DMS53 treated with DMSO at 0.1 percent for 48 hours (cell line): ENCODE results near the gene DIPK1B.
A peak's percentile ranks its signal among the peaks of the same experiment; 100 is the strongest.
"Not testable (repeated sequence)": the region's sequence is repeated elsewhere in the genome, so short reads cannot be mapped to it uniquely, and the experiment has no call there.

ENCODE experiments used
- DNase-seq: peaks from one replicate; lab custom pipeline; 2025; ENCODE audit not compliant: unreplicated experiment; lab: John Stamatoyannopoulos, UW

The DIPK1B gene

DNA sequence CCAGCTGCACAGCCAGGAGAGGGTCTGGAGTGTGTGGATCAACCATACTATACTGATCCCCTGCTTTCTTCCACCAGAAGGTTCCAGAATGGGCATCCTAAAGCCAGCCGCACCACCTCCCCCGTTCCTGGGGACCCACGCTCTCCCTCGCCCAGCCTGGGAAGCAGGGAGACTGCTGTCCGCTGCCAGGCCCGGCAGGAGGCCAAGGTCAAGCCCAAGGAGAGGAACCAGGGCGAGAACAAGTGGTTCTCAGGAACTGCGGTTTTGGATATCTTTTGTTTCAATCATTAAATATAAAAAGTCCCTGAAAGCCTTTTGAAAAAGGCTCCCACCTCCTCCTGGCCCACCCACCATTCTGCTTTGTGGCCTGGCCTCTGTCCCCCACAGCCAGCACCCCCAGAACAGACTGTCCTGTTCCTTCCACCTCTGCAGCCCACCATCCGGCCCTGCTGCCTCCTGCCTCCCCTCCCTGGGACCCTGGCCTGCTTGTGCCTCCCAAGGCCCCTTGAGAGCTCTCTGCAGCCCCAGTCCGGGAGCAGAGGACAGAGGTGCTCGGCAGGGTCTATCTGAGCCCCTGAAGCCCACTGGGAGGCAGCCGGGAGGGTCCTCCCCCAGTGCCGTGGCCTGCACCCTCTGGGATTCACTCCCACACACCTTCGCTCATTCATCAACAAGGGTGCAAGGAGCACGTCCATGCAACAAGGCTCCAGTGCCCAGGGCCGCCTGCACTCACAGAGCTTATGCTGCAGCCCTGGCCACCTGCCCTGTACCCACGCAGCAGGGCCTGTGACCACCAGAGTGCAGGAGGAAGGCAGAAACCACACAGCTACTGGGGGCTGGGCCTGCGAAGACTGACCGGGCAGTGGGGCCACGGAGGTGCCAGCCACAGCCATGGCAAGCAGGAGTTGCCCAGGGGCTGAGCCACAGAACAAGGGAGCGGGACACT lies 36.6 kb downstream of the DIPK1B start:
- DNase-seq, result no peak

DNA sequence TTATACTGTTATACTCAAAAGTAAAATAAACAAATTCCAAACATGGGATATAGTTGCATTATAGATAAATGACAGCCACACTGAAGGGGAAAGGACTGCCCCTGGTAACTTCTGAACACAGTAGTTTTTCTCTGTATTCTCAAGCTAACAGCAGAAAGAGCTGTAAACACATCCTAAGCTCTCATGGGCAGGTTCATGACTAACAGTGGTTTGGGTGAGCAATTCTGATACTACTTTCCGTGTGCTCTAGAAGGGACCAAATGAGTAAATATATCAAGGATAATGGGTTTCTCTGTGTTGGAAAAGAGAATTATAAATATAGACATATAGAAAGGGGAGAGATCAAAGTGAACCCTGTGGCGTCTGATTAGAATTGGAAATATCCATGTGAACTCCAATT lies 38.2 kb downstream of the DIPK1B start:
- no peak for DNase-seq

DNA sequence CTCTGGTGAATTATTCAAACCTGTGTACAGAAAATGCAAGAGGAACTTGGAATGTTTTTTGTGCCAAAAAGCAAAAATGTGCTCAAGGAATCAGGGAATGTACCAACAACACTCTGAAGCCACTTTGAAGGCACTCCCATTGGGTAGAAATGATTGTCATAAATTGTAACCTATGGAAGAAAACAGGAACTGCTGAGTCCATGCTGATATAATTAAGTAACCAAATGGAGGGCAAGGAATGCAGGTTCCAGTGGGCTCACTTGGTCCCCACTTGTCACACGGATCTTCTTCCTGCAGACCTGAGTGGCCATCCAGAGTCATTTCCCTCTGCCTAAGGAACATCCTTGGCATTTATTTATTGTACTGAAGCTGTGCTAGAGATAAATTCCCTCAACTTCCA lies 38.9 kb downstream of the DIPK1B start:
- DNase-seq, result no peak

DNA sequence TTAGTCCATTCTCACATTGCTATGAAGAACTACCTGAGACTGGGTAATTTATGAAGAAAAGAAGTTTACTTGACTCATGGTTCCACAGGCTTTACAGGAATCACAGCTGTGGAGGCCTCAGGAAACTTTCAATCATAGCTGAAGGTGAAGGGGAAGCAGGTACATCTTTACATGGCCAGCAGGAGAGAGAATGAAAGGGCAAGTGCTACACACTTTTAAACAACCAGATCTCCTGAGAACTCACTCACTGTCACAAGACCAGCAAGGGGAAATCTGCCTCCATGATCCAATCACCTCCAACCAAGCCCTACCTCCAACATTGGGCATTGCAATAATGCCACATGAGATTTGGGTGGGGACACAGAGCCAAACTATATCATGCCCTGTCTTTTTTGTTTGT lies 39.4 kb downstream of the DIPK1B start:
- no peak for DNase-seq

DNA sequence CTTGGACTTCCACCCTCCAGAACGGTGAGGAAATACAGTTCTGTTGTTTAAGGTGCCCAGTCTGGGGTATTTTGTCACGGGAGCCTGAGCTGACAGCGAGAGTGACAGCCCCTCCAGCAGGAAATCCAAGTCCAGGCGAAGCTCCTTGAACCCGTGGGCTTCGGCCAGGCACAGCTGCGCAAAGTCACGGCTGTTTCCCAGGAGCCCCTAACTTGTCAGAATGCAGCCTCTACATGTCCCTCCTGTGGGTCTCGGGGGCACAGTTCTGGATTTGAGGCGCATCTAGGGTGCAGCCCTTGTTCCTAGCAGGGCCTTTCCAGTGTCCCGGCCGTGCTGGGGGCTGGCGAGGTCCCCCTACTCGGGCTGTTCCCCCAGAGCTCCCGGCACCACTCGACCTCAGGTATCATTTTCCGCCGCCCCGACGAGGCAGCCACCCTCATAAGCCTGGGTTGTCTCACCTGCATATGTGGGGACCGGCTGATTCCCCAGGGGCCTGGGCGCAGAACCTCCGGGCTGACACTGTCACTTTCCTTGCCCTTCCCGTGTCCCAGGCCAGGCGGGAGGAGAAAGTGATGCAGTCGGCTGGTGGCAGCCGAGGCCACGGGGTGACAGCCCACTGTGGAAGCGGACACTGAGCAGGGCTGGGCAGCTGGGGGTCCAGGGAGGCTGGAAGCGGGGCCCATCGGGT lies 41.1 kb downstream of the DIPK1B start:
- DNase-seq, result no peak

DNA sequence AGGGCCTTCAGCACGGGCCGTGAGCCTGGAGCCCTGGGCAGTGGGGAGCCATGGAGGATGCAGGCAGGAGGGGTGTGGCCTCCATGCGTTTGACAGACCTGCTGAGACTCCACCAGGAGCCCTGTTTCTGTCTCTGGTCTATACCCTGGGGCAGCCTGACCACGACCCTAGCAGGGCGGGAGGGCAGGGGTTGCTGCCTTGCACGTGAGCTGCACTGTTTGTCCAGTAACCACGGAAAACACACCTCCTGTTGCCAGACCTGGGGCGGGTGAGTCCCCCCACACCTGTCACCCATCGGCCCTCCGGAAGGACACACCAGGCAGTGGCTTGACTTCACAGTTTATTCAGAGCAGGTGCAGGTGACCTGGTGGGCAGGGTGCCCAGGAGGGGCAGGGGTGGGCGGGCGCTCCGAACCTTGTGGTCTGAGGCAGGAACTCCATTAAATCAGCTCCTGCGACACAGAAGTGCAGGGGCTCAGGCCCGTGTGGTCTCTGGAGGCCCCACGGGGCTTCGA lies 41.7 kb downstream of the DIPK1B start:
- peak; percentile 9 for DNase-seq

DNA sequence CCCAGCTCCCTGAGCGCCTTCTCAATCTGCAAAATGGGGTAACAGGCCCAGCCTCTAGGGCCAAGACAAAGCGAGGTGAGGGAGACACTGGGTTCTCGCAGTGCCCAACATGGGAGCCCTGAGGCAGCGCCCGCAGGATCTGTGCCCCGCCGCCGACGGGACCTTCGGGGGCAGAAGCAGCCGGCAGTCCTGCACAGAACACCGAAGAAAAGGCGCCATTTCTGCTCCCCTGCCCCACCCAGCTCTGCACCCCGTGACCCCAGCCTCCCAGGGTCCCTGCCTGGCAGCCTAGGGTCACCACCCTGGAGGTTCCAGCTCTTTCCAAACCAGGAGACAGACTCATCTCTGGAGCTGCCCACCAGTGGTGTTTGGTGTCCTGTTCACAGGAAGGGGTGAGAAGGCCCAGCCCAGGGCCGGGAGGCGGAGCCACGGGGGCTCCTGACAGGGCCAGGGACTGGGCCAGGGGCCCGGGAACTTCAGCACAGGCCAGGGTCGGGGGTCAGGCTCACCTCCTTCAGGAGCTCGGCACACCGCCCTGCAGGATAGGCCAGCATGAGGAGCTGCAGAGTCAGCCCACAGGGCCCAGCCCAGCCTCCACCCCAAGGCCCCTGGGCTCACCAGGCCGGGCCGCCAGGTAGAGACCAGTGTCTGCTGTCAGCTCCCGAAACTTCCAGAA lies 42.4 kb downstream of the DIPK1B start:
- no peak for DNase-seq

DNA sequence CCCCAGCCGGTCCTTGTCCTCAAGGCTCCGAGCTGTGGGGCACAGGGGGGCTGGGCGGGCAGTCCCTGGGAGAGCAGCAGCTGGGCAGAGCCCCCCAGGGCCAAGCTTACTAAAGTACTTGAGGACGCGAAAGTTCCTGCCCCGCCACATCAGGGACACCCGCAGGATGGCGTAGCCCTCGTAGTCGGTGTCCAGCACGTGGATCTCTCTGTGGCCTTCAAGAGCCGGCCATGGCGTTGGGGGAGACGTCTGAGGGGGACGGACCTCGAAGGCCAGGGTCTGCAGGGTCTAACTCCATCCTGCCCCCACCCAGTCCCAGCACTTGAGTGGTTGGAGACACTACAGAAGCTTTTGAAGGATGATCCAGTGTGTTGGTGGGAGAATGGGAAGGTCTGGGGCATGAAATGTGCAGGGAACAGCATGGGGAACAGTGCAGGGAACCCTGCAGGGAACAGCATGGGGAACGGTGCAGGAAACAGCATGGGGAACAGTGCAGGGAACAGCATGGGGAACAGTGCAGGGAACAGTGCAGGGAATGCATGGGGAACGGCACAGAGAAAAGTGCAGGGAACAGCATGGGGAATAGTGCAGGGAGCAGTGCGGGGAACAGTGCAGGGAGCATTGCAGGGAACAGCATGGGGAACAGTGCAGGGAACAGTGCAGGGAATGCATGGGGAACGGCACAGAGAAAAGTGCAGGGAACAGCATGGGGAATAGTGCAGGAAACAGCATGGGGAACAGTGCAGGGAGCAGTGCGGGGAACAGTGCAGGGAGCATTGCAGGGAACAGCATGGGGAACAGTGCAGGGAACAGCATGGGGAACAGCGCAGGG lies 43.1 kb downstream of the DIPK1B start:
- DNase-seq, result not testable (repeated sequence)

DNA sequence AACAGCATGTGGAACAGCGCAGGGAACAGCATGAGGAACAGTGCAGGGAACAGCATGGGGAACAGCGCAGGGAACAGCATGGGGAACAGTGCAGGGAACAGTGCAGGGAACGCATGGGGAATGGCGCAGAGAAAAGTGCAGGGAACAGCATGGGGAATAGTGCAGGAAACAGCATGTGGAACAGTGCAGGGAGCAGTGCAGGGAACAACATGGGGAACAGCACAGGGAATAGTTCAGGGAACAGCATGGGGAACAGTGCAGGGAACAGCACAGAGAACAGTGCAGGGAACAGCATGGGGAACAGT lies 43.7 kb downstream of the DIPK1B start:
- DNase-seq, result no peak

DNA sequence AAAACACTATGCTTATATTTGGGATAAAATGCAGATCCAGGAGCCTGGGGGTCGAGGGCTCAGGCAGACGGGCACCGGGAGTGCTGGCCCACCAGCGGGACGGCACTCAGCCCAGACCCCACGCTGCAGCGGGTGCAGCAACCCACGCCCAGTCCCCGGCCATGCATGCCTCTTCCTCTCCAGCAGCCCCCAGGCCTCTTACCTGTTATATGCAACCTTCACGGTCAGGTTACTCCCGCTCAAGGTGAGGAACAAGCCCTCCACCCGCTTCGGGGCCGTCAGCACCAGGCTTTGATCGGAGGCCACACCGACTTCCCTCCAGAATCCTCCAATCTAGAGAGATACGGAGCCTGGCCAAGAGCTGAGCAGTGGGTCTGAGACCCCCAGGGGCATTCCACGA lies 44.5 kb downstream of the DIPK1B start:
- no peak for DNase-seq

DNA sequence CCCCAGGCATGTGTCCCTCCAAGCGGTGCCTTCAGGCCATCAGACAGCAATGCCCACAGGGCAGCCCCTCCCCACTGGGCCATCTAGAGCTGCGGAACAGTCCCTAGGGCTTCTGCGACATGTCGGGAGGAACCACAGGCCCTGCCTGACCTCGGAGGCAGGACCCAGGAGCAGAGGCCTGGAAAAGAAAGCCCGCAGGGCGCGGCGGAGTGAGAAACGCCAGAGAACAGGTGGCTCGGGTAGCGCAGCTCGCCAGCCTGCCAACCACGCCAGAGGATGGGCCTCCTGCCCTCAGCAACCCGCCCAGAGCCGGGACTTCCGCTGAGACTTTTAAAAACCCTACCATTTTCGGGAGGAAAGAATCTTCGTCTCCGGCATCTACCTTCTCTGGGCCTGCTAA lies 45.0 kb downstream of the DIPK1B start:
- no peak for DNase-seq

DNA sequence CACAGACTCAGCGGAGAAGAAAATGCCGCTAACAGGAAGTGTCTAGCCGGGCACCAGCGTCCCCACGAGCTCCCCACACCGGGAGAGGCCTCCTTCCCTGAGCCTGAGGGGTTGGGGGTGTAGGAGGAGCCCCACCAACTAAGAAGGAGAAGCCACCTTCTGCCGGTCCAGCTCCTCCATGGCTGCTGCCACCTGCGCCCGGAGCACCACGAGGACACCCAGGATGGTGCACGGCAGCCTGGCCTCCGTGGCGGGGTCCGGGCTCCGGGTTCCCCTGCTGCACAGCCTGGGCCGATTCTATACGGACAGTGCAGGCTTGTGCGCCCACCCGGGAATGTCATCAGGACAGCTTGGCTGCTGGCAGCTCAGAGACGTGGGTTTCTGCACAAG lies 45.4 kb downstream of the DIPK1B start:
- DNase-seq, result no peak

DNA sequence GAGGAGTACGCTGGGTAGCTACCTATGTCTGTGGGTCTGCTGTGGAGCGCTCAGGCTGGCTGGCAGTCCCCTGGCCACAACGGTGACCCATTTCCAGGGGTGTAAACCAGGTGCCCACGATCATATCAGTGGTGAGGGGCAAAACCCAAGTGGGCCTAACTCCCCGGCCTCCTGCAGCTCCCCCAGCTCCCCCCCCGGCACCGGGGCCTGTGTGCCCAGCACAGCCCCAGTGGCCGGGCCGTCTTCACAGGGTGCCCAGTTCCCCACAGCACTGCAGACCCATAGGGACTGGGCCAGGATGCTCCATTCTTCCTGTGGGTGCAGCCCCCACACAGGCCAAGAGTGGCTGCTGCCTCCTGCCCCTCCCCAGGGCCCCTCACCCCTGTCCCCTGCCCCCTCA lies 46.6 kb downstream of the DIPK1B start:
- no peak for DNase-seq

DNA sequence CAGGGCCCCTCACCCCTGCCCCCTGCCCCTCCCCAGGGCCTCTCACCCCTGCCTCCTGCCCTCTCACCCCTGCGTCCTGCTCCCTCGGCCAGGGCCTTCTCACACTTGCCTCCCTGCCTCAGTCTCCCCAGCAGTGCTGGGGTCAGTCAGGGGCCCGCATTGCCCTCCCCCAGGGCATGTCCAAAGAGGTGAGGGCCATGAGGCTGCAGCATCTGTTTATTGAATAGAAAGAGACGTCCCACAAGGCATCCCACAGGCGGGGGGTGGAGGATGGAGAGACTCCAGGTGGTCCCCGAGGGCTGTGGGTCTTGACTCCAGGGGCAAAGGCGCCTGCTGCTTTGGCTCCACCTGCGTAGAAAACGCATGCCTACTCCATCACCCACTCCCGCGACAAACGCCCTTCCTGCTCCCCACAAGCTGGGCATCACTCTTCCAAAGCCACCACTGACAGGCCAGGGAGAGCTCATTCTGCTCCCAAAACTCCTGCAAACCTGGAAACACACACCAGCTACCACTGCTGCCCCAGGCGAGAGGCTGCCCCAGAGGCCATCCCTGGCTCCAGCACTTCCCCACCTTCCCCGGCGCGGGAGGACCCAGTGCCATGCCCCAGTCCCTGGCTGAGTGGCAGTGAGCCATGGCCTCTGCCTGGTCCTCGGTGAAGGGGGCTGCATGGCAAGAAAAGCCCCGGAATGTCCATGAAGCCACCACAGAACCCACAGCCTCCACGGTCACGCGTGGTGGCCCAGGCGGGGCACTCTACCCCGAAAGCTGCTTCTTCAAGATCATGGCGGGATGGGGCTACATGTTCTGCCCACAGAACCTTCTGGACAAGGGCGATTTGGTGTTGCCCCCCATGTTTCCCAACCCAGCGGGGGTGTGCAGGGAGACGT lies 47.3 kb downstream of the DIPK1B start:
- DNase-seq, result no peak

DNA sequence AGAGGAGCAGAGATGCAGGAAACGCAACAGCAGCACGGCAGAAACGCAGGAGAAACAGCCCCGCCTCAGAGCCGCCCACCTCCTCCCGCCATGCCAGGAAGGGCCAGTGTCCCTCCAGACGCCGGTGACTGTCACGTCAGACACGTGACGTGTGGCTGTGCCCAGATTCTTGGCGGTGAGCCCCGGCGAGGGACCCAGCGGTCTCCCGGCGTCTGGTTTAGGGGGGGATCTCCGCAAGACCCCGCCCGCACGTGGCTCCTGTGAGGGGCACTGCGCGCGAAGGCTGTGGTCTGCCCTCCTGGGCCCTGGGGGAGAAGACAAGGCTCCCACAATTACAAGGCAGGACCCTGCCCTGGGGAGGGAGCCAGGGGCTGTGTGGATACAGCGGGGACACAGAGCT lies 48.1 kb downstream of the DIPK1B start:
- DNase-seq, result no peak

DNA sequence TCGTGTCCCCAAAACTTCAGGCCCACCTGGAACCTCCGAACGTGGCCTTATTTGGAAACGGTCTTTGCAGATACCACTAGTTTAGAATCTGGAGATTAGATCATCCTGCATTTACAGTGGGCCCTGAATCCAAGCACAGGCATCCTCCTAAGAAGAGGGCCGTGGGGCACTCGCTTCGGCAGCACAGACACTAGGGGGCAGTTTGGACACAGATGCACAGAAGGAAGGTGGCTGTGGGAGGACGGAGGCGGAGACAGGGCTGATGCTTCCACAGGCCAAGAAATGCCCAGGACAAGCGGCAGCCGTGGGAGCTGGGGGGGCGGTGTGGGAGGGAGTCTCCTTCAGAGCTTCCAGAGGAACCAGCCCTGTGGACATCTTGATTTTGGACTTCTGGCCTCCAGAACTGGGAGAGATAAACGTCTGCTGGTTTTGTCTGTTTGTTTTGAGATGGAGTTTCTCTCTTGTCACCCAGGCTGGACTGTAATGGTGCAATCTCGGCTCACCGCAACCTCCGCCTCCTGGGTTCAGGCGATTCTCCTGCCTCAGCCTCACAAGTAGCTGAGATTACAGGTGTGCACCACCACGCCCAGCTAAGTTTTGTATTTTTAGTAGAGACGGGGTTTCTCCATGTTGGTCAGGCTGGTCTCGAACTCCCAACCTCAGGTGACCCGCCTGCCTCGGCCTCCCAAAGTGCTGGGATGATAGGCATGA lies 48.6 kb downstream of the DIPK1B start:
- peak; percentile 52 for DNase-seq

DNA sequence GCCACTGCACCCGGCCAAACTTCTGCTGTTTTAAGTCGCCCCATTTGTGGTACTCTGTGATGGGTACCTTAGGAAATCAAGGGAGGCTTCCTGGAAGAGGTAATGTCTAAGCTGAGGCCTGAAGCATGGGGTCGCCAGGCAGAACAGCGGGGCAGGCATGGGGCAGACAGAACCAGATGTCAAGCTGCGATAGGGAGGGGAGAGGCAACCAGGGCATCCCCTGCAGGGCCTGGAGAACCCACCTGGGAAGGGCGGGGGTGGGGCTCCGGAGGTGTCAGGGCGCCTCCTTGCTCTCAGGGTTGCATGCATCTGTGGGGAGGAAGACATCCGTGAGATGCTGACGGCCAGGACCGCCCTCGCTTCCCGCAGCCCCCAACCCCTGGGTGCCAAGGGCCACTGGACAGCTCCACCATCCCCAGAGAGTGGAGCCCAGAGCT lies 49.2 kb downstream of the DIPK1B start:
- DNase-seq, result no peak

DNA sequence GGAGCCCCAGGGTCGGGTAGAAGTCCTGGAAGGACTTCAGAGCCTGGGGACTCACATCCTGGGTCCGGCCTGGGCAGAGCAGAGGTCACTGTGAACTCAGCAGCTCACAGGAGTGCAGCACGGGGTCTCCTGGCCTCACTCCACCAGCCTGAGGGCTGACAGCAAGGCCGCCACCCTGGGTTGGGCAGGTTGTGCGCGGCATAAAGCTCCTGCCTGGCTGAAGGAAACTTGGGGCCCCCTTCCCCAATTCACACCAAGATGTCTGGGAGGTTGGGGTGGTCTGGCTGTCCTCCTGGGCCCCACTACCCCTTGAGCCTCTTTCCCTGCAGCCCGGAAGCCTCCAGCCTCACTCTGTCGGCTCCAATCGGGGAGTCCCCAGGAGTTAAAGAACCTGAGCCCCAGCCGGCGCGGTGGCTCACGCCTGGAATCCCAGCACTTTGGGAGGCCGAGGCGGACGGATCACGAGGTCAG lies 49.9 kb downstream of the DIPK1B start:
- DNase-seq, result no peak
